K562 (cell line): ENCODE data around the gene DLGAP1. TPM values are rescaled to one million over a fixed set of nuclear protein-coding genes. Genes with fewer than 3 reads are reported as not detected.

Experiments used
- ATAC-seq: fragments of 200-7000 bp; cut with Tn5 transposase; 3 replicates; pipeline ENCODE4 v1.9.1; 2020; ENCODE audit warnings: moderate library complexity
- BruUV-seq: library from RNA; stranded (reverse); fragments of 400-500 nt; replicated peaks from 2 replicates; lab custom pipeline; 2021; lab: Mats Ljungman, UMichigan
- CTCF ChIA-PET: fragments of 300-600 bp; formaldehyde crosslinking; extraction: SDS; loops from one replicate; lab custom pipeline; 2021; ENCODE audit warnings: low intra/inter-chr PET ratio; lab: Yijun Ruan, JAX
- POLR2A ChIA-PET: fragments of 300-600, 350-650 bp; sonication (Branson Sonifier 250); formaldehyde crosslinking; extraction: SDS; loops from one replicate; lab custom pipeline; 2021; ENCODE audit warnings: antibody characterized with exemption, inconsistent platforms; lab: Yijun Ruan, JAX
- DNase-seq, 4 experiments: peaks; one replicate each; pipeline versions ENCODE4 v3.0.0 to v3.0.0-alpha.2; 2011 to 2018; ENCODE audit warnings: low spot score in 3 of 4, mixed read lengths in 3 of 4; ENCODE audit errors: extremely low read depth in 1 of 4
- FAIRE-seq: peaks from 2 replicates; lab custom pipeline; 2011; peaks lifted over from hg19 to GRCh38; lab: Jason Lieb, UNC
- H2AFZ ChIP-seq: 2 replicates; pipeline ENCODE4 v1.6.0; 2011; ENCODE audit warnings: low read depth, low read length, control low read depth, inconsistent platforms
- H3K27ac ChIP-seq: fragments of 200-600 bp; 3 replicates; pipeline ENCODE4 v1.8.0; 2011; ENCODE audit warnings: low read depth, mild to moderate bottlenecking, control low read depth, inconsistent platforms, low read length, moderate library complexity, mixed read lengths; ENCODE audit errors: extremely low read depth
- H3K27me3 ChIP-seq, 2 experiments: fragments of 300-600 bp in 1 of 2; 2 replicates in 1 of 2; 3 replicates in 1 of 2; pipeline versions ENCODE4 v1.6.0 to v1.8.0; 2011; ENCODE audit warnings: inconsistent platforms in 2 of 2, low read length in 2 of 2, mild to moderate bottlenecking in 1 of 2, mixed read lengths in 1 of 2, moderate library complexity in 1 of 2; ENCODE audit not compliant: control insufficient read depth in 2 of 2, insufficient read depth in 2 of 2
- H3K36me3 ChIP-seq: fragments of 300-600 bp; 3 replicates; pipeline ENCODE4 v1.8.0; 2011; ENCODE audit warnings: mild to moderate bottlenecking, low read length, inconsistent platforms; ENCODE audit not compliant: control insufficient read depth, insufficient read depth
- H3K4me1 ChIP-seq, 2 experiments: fragments of 200-600 bp in 1 of 2; replicated peaks in 1 of 2; 2 replicates in 1 of 2; 3 replicates in 1 of 2; pipeline versions ENCODE4 v1.5.1 to v1.8.0; 2011; ENCODE audit warnings: inconsistent platforms in 2 of 2, low read length in 2 of 2, mild to moderate bottlenecking in 1 of 2, mixed read lengths in 1 of 2, moderate library complexity in 1 of 2; ENCODE audit not compliant: control insufficient read depth in 2 of 2, insufficient read depth in 2 of 2
- H3K4me2 ChIP-seq: 2 replicates; pipeline ENCODE4 v1.6.1; 2011; ENCODE audit warnings: low read length, control low read depth, inconsistent platforms, mixed read lengths; ENCODE audit not compliant: insufficient read depth
- H3K4me3 ChIP-seq: fragments of 200-600 bp; sonication (generic), shearing (Covaris generic); 2 replicates; pipeline ENCODE4 v1.5.1; 2016; ENCODE audit warnings: control low read depth, inconsistent platforms
- H3K79me2 ChIP-seq: fragments of 200-600 bp; 3 replicates; pipeline ENCODE4 v1.8.0; 2011; ENCODE audit warnings: low read length, inconsistent platforms; ENCODE audit not compliant: control insufficient read depth, insufficient read depth
- H3K9ac ChIP-seq, 2 experiments: 2 replicates each; pipeline versions ENCODE4 v1.6.0 to v1.6.1; 2011; ENCODE audit warnings: low read depth in 2 of 2, low read length in 2 of 2, control low read depth in 1 of 2, inconsistent platforms in 1 of 2, mild to moderate bottlenecking in 1 of 2, mixed read lengths in 1 of 2; ENCODE audit not compliant: insufficient read depth in 1 of 2
- H3K9me1 ChIP-seq: one replicate; pipeline ENCODE4 v1.6.0; 2011; ENCODE audit warnings: inconsistent platforms, mild to moderate bottlenecking, low read length, moderate library complexity; ENCODE audit not compliant: control insufficient read depth, insufficient read depth
- H3K9me3 ChIP-seq: replicated peaks from 2 replicates; pipeline ENCODE4 v1.5.1; 2011; ENCODE audit warnings: low read depth, low read length, inconsistent platforms; ENCODE audit not compliant: control insufficient read depth, insufficient read depth
- H4K20me1 ChIP-seq: replicated peaks from 2 replicates; pipeline ENCODE4 v1.6.1; 2011; ENCODE audit warnings: low read length, inconsistent platforms, mixed read lengths; ENCODE audit not compliant: control insufficient read depth, insufficient read depth
- ARNT ChIP-seq, 2 experiments: fragments of 450-650 bp; IDR thresholded peaks; 2 replicates each; pipeline ENCODE4 v1.6.1; 2016; ENCODE audit warnings: mild to moderate bottlenecking in 1 of 2
- CHD4 ChIP-seq: fragments of 200-600 bp; sonication (generic); IDR thresholded peaks from 3 replicates; pipeline ENCODE4 v1.6.1; 2012; ENCODE audit warnings: low read depth, mild to moderate bottlenecking, mixed read lengths, low read length, inconsistent platforms; ENCODE audit not compliant: insufficient read depth, insufficient replicate concordance, poor library complexity, severe bottlenecking
- GABPB1 ChIP-seq: sonication (generic); formaldehyde crosslinking; IDR thresholded peaks from 2 replicates; pipeline ENCODE4 v1.8.0; 2022; ENCODE audit warnings: mild to moderate bottlenecking, missing genetic modification reagents
- RNF219 ChIP-seq: fragments of 250-450 bp; sonication (Bioruptor Pico); IDR thresholded peaks from 2 replicates; pipeline ENCODE4 v1.5.0; 2022; ENCODE audit warnings: mild to moderate bottlenecking
- U2AF2 ChIP-seq: fragments of 200-400 bp; formaldehyde crosslinking; optimal IDR thresholded peaks from 2 replicates; pipeline ENCODE3; 2017; ENCODE audit warnings: low read depth, mild to moderate bottlenecking, low read length
- WGBS: fragments of 100-300 bp; shearing (Covaris generic); methylation state at CpG from one replicate; pipeline ENCODE4 v1.1.6; 2016; ENCODE audit warnings: low coverage, mixed read lengths; ENCODE audit not compliant: insufficient coverage; ENCODE audit errors: missing lambda C conversion rate; 5-methylcytosine and 5-hydroxymethylcytosine counted together
- in situ Hi-C: fragments of 300-500 bp; cut with MboI; formaldehyde crosslinking; loops from 4 replicates; pipeline ENCODE4 v1.15.0; 2018; ENCODE audit warnings: inconsistent platforms, mixed read lengths
- intact Hi-C: fragments of 100-400 bp; cut with micrococcal nuclease; formaldehyde crosslinking; loops from 2 replicates; pipeline ENCODE4 v1.14.2; 2022
- polyA plus RNA-seq, 8 experiments: library from polyadenylated mRNA; depleted of rRNA in 4 of 8; stranded (reverse) in 5 of 8; unstranded in 3 of 8; fragments of >200 nt; fragmentation: Nextera tagmentation in 2 of 8; fragmentation: Illumina TruSeq in 1 of 8; extraction: Ambion mirVana in 2 of 8; extraction: Trizol in 1 of 8; gene quantifications; 2 replicates each; pipeline versions ENCODE4 v1.2.1 to v1.2.3, GENCODE V29; 2011 to 2014; ENCODE audit warnings: inconsistent platforms in 1 of 8, missing spikeins in 1 of 8
- total RNA-seq, 7 experiments: library from RNA; depleted of rRNA in 6 of 7; stranded (reverse); fragments of >200 nt in 6 of 7; fragmentation: Illumina TruSeq in 2 of 7; extraction: Trizol in 2 of 7; gene quantifications; 2 replicates each; pipeline versions ENCODE4 v1.2.1 to v1.2.3, GENCODE V29; 2011 to 2021; ENCODE audit warnings: low replicate concordance in 1 of 7

DLGAP1 gene
- total and polyA plus RNA-seq, 9 of the 15 experiments (the other 6 are each of a cell fraction or from before 2014, with no cell fraction given) = 0.04 to 0.22 (median 0.08) TPM

- no peak overlapping the region for H3K4me3 ChIP-seq
- no peak for DNase-seq
- H3K36me3 ChIP-seq = no peaks in the 10 kb centered on the region
- H3K4me1 ChIP-seq = peaks cover 3 to 14% of the 10 kb centered on the region in 2 experiments; a peak in 2 of 5 replicates
- ChIA-PET CTCF (no interaction called here), POLR2A (interaction anchor here (0.9 to 2.5 kb wide), 2 partner anchors 14 to 65 kb away, joined by 3 to 5 read pairs; no protein-coding TSS in a partner anchor)
- H4K20me1 ChIP-seq = no peaks in the 10 kb centered on the region
- TF ChIP-seq U2AF2 = no peak
- no peak for TF ChIP-seq RNF219 (CRISPR knock-in tag)
- TF ChIP-seq ARNT (IDR thresholded peaks at IDR 0.05) = no peak
- TF ChIP-seq GABPB1 (CRISPR knock-in tag) = no peak
- no peak for TF ChIP-seq CHD4
- intact Hi-C loops (no loop called here), in situ Hi-C loops (no loop called here)
- H3K79me2 ChIP-seq = no peaks in the 10 kb centered on the region
- no peak overlapping the region for H3K4me2 ChIP-seq
- no peaks in the 10 kb centered on the region for H3K9me1 ChIP-seq
- ATAC-seq = peak; percentile 10; the same call in 1 of the 3 replicates
- H3K27me3 ChIP-seq = no peaks in the 10 kb centered on the region
- no peak overlapping the region for H3K9ac ChIP-seq
- no peaks in the 10 kb centered on the region for H3K9me3 ChIP-seq
- no TSS peak for BruUV-seq
- peak overlapping the region; percentile 21; the same call in 1 of the 2 replicates for H2AFZ ChIP-seq
- WGBS = 70% methylated on average over 3 of the region's 3 CpGs
- H3K27ac ChIP-seq = no peak overlapping the region
- no peak for FAIRE-seq
Measured at GRCh38 chr18:3538456-3538855, 916.7 kb downstream of the DLGAP1 start.
